HUES64 (cell line): ENCODE measurements around the gene FNDC3A.

ENCODE experiments used
- H3K27ac ChIP-seq: 2 replicates; pipeline ENCODE4 v1.7.0; 2013; ENCODE audit warnings: low read depth, low read length, inconsistent platforms
- H3K27me3 ChIP-seq: 2 replicates; pipeline ENCODE4 v1.6.1; 2013; ENCODE audit warnings: mild to moderate bottlenecking, low read length; ENCODE audit not compliant: insufficient read depth
- H3K36me3 ChIP-seq: 2 replicates; pipeline ENCODE4 v1.6.1; 2013; ENCODE audit warnings: mild to moderate bottlenecking, low read length; ENCODE audit not compliant: insufficient read depth
- H3K4me1 ChIP-seq: 2 replicates; pipeline ENCODE4 v1.6.1; 2013; ENCODE audit warnings: mild to moderate bottlenecking, low read length, moderate library complexity; ENCODE audit not compliant: insufficient read depth
- H3K4me3 ChIP-seq: 2 replicates; pipeline ENCODE4 v1.5.1; 2013; ENCODE audit warnings: mild to moderate bottlenecking, low read length, moderate library complexity
- H3K9ac ChIP-seq: 2 replicates; pipeline ENCODE4 v1.6.1; 2013; ENCODE audit warnings: mild to moderate bottlenecking, low read depth, low read length
- H3K9me3 ChIP-seq: 2 replicates; pipeline ENCODE4 v1.6.1; 2013; ENCODE audit warnings: low read depth, low read length; ENCODE audit not compliant: insufficient read depth
- WGBS: fragments of 150-250, 120-280 bp; methylation state at CpG from one replicate; pipeline ENCODE4 v1.1.7; 2013; ENCODE audit warnings: missing lambda C conversion rate; 5-methylcytosine and 5-hydroxymethylcytosine counted together

The FNDC3A gene

DNA sequence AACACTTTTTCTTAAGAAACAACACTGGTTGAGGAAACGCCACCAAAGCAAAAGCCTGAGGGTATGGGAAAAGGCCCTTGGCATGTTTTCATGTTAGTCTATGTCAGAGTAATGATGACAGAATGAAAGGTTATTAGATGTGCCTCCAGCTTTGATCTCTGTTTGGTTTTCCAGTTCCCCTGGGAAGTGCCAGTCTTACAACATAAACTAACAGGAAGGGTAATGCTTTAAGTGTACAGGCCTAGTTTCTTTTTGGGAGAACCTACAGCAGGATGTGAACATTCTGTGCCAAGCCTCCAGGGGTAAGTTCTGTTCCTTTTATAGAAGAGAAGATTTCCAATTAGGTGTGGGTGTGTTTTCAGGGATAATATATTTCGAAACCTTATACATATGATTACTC is 121.7 kb downstream of the FNDC3A start:
- no peaks in the 10 kb centered on the region for H3K36me3 ChIP-seq
- WGBS, result 87% methylated on average over 1 of the region's 2 CpGs
- no peaks in the 10 kb centered on the region for H3K27me3 ChIP-seq
- H3K9ac ChIP-seq, result no peak overlapping the region
- H3K4me3 ChIP-seq, result no peak overlapping the region
- no peak overlapping the region for H3K27ac ChIP-seq
- no peaks in the 10 kb centered on the region for H3K4me1 ChIP-seq
- H3K9me3 ChIP-seq, result no peaks in the 10 kb centered on the region

DNA sequence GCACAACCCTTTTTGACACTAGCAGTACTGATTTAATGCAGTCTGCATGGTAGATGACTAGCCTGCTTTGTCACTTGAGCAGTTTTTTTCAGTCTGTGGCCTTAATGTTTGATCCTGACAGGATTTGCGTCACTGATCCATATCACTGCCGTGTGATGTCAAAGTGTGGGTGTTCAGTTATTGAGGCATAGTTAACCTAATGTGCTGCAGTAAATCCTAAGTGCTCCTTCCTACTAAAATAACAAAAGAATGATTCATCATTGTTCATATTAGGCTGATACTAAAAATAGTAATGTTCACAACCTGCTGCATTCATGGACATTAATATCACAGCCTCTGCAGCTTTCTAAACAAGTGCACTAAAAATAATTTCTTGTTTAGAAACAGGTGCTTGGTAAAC is 122.5 kb downstream of the FNDC3A start:
- H3K9ac ChIP-seq, result no peak overlapping the region
- WGBS, result 78% methylated on average over 2 of the region's 2 CpGs

DNA sequence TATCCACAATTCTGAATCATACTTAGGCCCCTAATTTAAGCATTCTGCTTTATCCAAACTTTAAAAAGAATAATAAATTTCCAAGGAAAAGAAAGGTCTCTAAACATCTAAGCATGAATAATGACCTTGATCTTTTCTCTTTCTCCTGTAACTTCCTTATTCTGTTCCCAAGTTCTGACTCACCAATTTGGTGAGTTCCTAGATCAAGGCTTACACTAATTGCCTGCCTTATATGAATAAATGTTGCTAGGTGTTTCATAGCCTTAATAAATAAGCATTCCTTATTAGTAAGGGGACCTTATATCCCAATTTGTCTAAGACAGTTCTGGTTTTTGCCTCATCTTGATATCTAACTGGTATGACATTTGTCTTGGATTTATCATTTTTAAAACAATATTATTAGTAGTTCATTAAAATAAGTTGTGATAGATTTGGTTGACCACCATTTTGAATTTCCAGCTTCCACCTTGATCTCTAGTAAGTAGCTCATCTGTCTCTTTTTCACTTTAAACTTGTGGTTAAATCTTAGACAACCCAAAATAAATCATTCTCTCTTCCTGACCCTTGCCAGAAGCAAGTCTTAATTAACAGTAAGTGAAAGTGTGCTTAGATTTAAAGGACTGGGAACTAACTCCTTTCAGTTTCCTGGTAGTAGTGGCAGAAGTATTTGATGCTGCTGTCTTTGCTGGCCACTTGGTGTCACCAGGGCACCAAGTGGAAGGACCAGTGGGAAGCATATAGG is 123.2 kb downstream of the FNDC3A start:
- no peak overlapping the region for H3K27ac ChIP-seq
- H3K9me3 ChIP-seq, result no peaks in the 10 kb centered on the region
- no peak overlapping the region for H3K4me3 ChIP-seq
- H3K27me3 ChIP-seq, result no peaks in the 10 kb centered on the region
- no peaks in the 10 kb centered on the region for H3K4me1 ChIP-seq
- H3K9ac ChIP-seq, result no peak overlapping the region
- no peaks in the 10 kb centered on the region for H3K36me3 ChIP-seq

More for the DNA sequence above, 122.5 kb downstream of the FNDC3A start:
- Histone ChIP-seq H3K27ac (no peak overlapping the region), H3K9me3 (no peaks in the 10 kb centered on the region), H3K4me1 (no peaks in the 10 kb centered on the region), H3K4me3 (no peak overlapping the region), H3K27me3 (no peaks in the 10 kb centered on the region), H3K36me3 (no peaks in the 10 kb centered on the region)

DNA sequence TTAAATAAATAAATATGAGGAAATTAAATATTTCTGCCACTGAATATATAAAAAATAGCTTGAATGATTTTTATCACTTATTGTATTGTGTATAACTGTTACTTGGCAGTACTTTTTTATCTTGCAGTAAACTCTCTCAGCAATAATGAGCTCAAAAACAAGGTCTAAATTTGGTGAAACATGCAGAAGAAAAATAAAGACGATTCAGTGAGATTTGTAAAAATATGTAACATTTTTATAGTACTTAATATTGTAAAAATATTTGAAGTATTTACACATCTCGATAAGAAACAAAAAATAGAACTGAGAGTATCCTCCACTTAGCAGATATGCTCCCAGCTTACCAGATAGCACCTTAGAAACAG is 123.8 kb downstream of the FNDC3A start:
- no peak overlapping the region for H3K9ac ChIP-seq
- no peaks in the 10 kb centered on the region for H3K36me3 ChIP-seq
- no peak overlapping the region for H3K4me3 ChIP-seq
- no peaks in the 10 kb centered on the region for H3K27me3 ChIP-seq
- H3K4me1 ChIP-seq, result no peaks in the 10 kb centered on the region
- H3K27ac ChIP-seq, result no peak overlapping the region
- no CpG with 5 or more reads among the region's 2 CpGs for whole genome bisulfite sequencing
- no peaks in the 10 kb centered on the region for H3K9me3 ChIP-seq

DNA sequence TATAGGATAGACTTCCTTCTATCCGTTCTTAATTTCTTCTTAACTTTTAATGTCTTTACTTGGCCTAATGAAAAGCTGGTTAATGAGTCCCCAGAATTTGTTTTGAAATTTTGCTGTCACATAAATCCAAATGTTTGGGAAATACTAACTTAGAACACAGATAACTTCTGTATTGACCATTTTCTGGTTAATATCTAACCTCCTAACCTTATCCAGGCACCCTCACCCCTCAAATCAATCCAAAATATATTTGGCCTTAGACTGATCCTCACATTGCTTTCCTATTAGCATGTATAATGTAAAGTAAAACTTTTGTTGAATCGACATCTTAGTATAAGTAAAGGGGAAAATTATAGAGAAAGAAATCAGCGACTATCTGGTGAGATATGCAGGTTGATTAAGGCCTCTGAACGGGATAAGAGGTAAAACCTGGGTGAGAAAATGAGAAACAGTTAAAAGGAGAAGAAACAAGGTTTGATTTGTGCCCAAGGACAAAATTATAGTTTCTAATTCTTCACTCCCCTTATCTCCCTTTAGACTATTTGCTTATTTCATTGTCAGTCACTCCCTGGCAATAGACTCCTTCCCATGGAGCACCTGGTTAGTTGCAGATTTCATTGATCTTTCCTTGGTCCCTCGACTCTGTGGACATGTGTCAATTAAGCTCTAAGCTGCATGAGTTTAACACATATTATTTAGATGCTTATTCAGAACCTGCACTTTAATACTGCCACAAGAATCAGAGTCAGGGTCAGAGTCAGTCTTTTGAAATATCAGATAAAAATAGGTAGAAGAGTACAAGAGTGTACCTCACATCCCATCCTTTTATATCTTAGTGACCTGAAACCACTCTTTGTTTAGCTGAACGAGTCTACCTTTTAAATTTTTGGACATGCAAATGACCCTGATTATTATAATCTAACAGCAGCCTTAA is 125.2 kb downstream of the FNDC3A start:
- WGBS, result 93% methylated on average over 5 of the region's 6 CpGs
- Histone ChIP-seq H3K27me3 (no peaks in the 10 kb centered on the region), H3K27ac (no peak overlapping the region), H3K4me1 (no peaks in the 10 kb centered on the region), H3K9me3 (no peaks in the 10 kb centered on the region), H3K9ac (no peak overlapping the region), H3K36me3 (no peaks in the 10 kb centered on the region), H3K4me3 (no peak overlapping the region)

DNA sequence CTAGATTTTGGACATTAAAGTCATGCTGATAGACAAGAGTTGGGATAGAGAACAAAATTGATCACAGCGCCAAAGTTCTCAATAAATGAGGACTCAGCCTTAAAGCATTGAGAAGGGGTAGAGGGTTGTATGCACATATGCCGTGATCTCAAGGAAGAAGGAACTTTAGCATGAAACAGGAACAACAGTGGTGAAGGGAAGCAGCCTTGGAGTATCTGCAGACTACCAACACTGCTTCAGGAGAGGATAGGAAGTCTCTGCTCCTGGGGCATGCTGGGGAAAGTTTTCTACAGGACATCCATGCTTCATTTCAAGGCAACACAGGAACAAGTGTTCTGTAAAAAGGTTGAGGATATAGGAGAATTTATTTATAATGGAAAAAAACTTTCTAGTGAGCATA is 132.5 kb downstream of the FNDC3A start:
- no peaks in the 10 kb centered on the region for H3K27me3 ChIP-seq
- H3K27ac ChIP-seq, result no peak overlapping the region
- H3K36me3 ChIP-seq, result no peaks in the 10 kb centered on the region
- peaks cover 19% of the 10 kb centered on the region for H3K4me1 ChIP-seq
- WGBS, result 91% methylated on average over 2 of the region's 2 CpGs
- H3K9me3 ChIP-seq, result no peaks in the 10 kb centered on the region
- no peak overlapping the region for H3K9ac ChIP-seq
- no peak overlapping the region for H3K4me3 ChIP-seq

DNA sequence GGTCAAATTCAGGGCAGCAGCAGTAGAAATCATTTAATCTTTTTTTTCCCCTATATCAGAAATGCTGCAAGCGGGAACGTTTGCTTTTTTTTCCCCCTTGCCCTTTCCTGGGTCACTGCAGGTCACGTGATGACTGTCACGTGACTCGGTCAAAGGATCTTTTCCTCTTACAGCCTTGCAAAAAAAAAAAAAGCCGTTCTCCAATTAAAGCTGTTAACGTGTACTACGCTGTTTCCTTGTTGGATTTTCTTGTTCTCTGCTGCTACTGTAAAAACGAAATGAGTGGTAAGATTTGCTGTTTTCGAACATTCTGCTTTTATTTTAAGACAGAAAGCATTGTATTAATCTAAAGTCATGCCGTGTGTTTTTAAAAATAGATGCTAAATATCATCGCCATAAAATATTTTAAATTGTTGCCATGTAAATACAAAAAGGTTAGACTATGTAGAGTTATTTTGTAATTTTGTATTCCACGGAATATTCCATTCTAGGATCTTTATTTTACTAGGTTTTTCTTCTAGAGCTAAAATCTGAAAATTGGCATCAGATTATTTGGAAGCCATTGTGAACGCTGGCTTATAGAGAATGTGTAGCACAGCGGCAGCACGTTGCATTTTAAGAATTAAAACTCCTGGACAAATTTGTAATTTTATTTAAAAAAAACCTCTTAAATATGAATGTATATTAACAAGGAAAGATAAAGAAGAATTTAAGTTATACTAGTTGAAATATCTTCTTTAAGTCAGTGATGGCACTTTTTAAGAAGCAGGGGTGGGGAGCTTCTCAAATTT is 134.6 kb downstream of the FNDC3A start:
- Histone ChIP-seq H3K27ac (peak overlapping the region; percentile 65), H3K9ac (peak overlapping the region; percentile 94)
- WGBS, result 0% methylated on average over 14 of the region's 16 CpGs

DNA sequence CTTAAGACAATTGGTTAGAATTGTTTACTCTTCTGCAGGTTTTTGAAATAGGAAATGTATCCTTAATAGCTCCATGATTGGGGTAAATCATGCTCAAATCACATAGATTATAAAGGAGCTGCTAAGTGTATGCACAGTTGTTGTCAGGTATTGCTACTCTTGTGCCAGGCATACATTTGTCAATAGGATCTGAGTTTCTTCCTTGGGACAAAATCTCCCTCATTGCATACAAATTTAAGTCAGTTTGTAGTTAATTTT is 135.1 kb downstream of the FNDC3A start:
- H3K36me3 ChIP-seq, result peaks cover 13% of the 10 kb centered on the region
- H3K4me3 ChIP-seq, result peak overlapping the region; percentile 96
- H3K9ac ChIP-seq, result peak overlapping the region; percentile 94
- no peaks in the 10 kb centered on the region for H3K9me3 ChIP-seq
- H3K4me1 ChIP-seq, result peaks cover 31% of the 10 kb centered on the region
- H3K27ac ChIP-seq, result no peak overlapping the region
- no peaks in the 10 kb centered on the region for H3K27me3 ChIP-seq

More for the DNA sequence above, 134.6 kb downstream of the FNDC3A start:
- no peaks in the 10 kb centered on the region for H3K27me3 ChIP-seq
- H3K9me3 ChIP-seq, result no peaks in the 10 kb centered on the region
- peaks cover 8% of the 10 kb centered on the region; the same call in 1 of the 2 replicates for H3K36me3 ChIP-seq
- H3K4me1 ChIP-seq, result peaks cover 31% of the 10 kb centered on the region
- peak overlapping the region; percentile 96 for H3K4me3 ChIP-seq

DNA sequence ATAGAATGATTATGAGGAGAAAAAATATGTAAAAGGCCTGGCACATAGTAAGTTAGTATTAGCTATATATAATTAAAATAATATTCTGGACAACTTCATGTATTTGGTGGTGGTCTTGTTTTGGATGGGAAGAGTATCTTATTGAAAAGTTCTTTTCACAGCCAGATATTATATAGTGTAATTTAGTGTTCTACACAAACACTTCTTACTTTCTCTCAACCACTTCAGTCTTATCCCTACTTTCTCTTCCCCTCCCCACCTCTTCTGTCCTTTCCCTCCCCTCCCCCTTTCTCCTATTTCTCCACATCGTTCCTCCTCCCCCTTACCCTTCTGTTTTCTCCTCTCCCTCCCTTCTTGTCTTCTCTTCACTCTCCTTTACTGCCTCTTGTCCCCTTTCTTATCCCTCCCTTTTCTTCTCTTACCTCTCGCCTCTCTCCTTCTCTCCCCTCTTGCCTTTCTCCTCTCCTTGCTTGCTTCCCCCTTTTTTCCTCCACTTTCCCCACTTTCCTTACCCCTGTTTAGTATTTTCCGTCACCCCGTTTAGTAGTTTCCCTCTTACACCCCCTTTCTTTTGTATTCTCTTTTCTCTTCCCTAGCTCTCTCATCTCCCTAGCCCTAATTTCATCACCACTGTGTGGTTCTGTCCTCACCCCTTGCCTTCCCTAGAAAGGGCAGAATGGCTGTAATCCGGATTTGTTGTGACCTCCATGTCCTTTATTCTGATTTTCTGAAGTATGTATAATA is 137.2 kb downstream of the FNDC3A start:
- H3K27ac ChIP-seq, result peak overlapping the region; percentile 84
- no peaks in the 10 kb centered on the region for H3K9me3 ChIP-seq
- H3K36me3 ChIP-seq, result peaks cover 32% of the 10 kb centered on the region
- peaks cover 31% of the 10 kb centered on the region for H3K4me1 ChIP-seq
- peak overlapping the region; percentile 82 for H3K9ac ChIP-seq
- no peaks in the 10 kb centered on the region for H3K27me3 ChIP-seq
- H3K4me3 ChIP-seq, result peak overlapping the region; percentile 54
- 12% methylated on average over 5 of the region's 5 CpGs for WGBS

DNA sequence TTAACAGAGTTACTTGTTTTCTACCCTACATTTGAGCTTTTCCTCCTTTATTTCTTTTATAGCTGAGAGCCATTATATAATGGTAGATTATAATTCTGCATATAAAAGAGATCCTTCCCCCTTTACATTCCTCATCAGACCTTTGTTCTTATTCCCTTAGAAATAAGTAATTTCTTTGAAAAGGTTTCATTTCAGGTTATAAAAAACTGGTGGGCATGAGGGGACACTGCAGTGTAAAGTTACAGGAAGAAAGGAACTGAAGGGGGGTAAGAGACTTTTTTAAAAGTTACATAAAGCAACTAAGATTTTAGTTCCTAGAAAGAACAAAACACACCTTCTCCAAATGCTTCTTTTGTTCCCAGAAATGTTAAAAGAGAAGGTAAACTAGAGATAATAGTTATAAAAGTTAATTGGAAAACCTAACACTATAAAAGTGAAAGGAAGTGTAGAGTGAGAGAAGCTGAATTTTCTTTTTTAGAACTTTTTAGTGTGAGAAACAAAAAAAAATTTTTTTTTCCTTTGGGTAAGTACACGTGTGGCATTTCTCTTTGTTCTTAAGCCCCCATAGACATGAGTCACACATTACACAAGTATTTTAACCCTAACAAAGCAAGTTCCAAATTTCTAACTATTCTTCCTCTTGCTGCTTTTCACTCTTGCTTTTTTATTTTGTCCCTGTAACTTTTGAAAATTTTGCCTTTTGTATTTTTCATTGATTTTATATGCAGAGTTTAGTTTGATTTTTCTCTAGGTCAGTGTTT is 138.0 kb downstream of the FNDC3A start:
- 12% methylated on average over 1 of the region's 1 CpG for WGBS
- peak overlapping the region; percentile 54 for H3K4me3 ChIP-seq

More for the DNA sequence above, 138.0 kb downstream of the FNDC3A start:
- Histone ChIP-seq H3K9ac (peak overlapping the region; percentile 82), H3K9me3 (no peaks in the 10 kb centered on the region), H3K4me1 (peaks cover 35% of the 10 kb centered on the region), H3K27ac (peak overlapping the region; percentile 84), H3K36me3 (peaks cover 39% of the 10 kb centered on the region), H3K27me3 (no peaks in the 10 kb centered on the region)
